HepG2 (cell line): Measurements from ENCODE around the gene REM2. TPM values are rescaled to one million over a fixed set of nuclear protein-coding genes. Genes with fewer than 3 reads are reported as not detected.
A peak's percentile ranks its signal among the peaks of the same experiment; 100 is the strongest.

Experiments
- ATAC-seq: fragments of 200-7000 bp; cut with Tn5 transposase; 3 replicates; pipeline ENCODE4 v1.9.1; 2020; ENCODE audit warnings: mild to moderate bottlenecking, moderate library complexity
- BruUV-seq: library from RNA; stranded (reverse); fragments of 400-500 nt; replicated peaks from 2 replicates; lab custom pipeline; 2021; lab: Mats Ljungman, UMichigan
- CTCF ChIA-PET: fragments of 300-600 bp; formaldehyde crosslinking; extraction: SDS; loops from one replicate; lab custom pipeline; 2021; ENCODE audit warnings: low total read pairs, inconsistent platforms, low intra/inter-chr PET ratio; lab: Yijun Ruan, JAX
- POLR2A ChIA-PET: fragments of 350-600 bp; sonication (Branson Sonifier 250); formaldehyde crosslinking; loops from one replicate; lab custom pipeline; 2020; ENCODE audit warnings: antibody characterized with exemption, inconsistent platforms; lab: Yijun Ruan, JAX
- DNase-seq: peaks from one replicate; pipeline ENCODE4 v3.0.0-alpha.2; 2015; ENCODE audit warnings: low spot score
- FAIRE-seq: peaks from 3 replicates; lab custom pipeline; 2011; peaks lifted over from hg19 to GRCh38; lab: Jason Lieb, UNC
- H2AFZ ChIP-seq: one replicate; pipeline ENCODE4 v1.6.1; 2011; ENCODE audit warnings: low read length, inconsistent platforms
- H3K27ac ChIP-seq: fragments of 300-600 bp; 3 replicates; pipeline ENCODE4 v1.8.0; 2011; ENCODE audit warnings: mixed run types, mild to moderate bottlenecking, mixed read lengths, low read length, inconsistent platforms; ENCODE audit not compliant: insufficient read depth; ENCODE audit errors: extremely low read length
- H3K27me3 ChIP-seq, 2 experiments: fragments of 200-600 bp in 1 of 2; 2 replicates in 1 of 2; 3 replicates in 1 of 2; pipeline versions ENCODE4 v1.6.0 to v1.8.0; 2011; ENCODE audit warnings: low read length in 2 of 2, mild to moderate bottlenecking in 2 of 2, moderate library complexity in 2 of 2, inconsistent platforms in 1 of 2; ENCODE audit not compliant: insufficient read depth in 2 of 2, control insufficient read depth in 1 of 2
- H3K36me3 ChIP-seq, 2 experiments: fragments of 200-600 bp in 1 of 2; replicated peaks in 1 of 2; 2 replicates in 1 of 2; 3 replicates in 1 of 2; pipeline versions ENCODE4 v1.5.1 to v1.8.0; 2011; ENCODE audit warnings: low read length in 2 of 2, inconsistent platforms in 1 of 2; ENCODE audit not compliant: insufficient read depth in 2 of 2, control insufficient read depth in 1 of 2
- H3K4me1 ChIP-seq: 2 replicates; pipeline ENCODE4 v1.5.1; 2012; ENCODE audit warnings: low read length, inconsistent platforms; ENCODE audit not compliant: insufficient read depth
- H3K4me2 ChIP-seq: 2 replicates; pipeline ENCODE4 v1.6.0; 2011; ENCODE audit warnings: low read depth, low read length, inconsistent platforms
- H3K4me3 ChIP-seq, 3 experiments: fragments of 200-600 bp in 1 of 3; sonication (generic), shearing (Covaris generic) in 1 of 3; replicated peaks in 1 of 3; 2 replicates each; pipeline ENCODE4 v1.5.1; 2011 to 2016; ENCODE audit warnings: low read length in 3 of 3, inconsistent platforms in 2 of 3, low read depth in 2 of 3, mild to moderate bottlenecking in 2 of 3, control low read depth in 1 of 3, mixed read lengths in 1 of 3; ENCODE audit not compliant: insufficient read depth in 1 of 3
- H3K79me2 ChIP-seq: one replicate; pipeline ENCODE4 v1.6.1; 2011; ENCODE audit warnings: low read length, inconsistent platforms; ENCODE audit not compliant: insufficient read depth
- H3K9ac ChIP-seq: 2 replicates; pipeline ENCODE4 v1.6.0; 2011; ENCODE audit warnings: mild to moderate bottlenecking, low read depth, low read length, inconsistent platforms; ENCODE audit not compliant: insufficient read depth
- H3K9me3 ChIP-seq: 2 replicates; pipeline ENCODE4 v1.5.1; 2012; ENCODE audit warnings: mild to moderate bottlenecking, low read length
- H4K20me1 ChIP-seq: 2 replicates; pipeline ENCODE4 v1.6.0; 2011; ENCODE audit warnings: inconsistent platforms, mild to moderate bottlenecking, low read length, moderate library complexity; ENCODE audit not compliant: insufficient read depth
- ASH2L ChIP-seq: fragments of 300-600, 200-600 bp; sonication (generic); IDR thresholded peaks from 2 replicates; pipeline ENCODE4 v1.7.0; 2017; ENCODE audit warnings: low read depth, mild to moderate bottlenecking, moderate library complexity, mixed read lengths, low read length; ENCODE audit not compliant: insufficient read length
- ATAD3A ChIP-seq: sonication (generic); formaldehyde crosslinking; IDR thresholded peaks from 2 replicates; pipeline ENCODE4 v1.4.0; 2020; ENCODE audit warnings: missing genetic modification reagents
- CENPX ChIP-seq: sonication (generic); formaldehyde crosslinking; IDR thresholded peaks from 2 replicates; pipeline ENCODE4 v1.9.0; 2021; ENCODE audit warnings: mild to moderate bottlenecking, missing genetic modification reagents, moderate library complexity
- GMEB2 ChIP-seq: IDR thresholded peaks from 2 replicates; pipeline ENCODE4 v1.6.1; 2016; ENCODE audit warnings: missing biosample characterization, missing genetic modification reagents, low read depth
- HBP1 ChIP-seq: IDR thresholded peaks from 2 replicates; pipeline ENCODE4 v1.6.1; 2016; ENCODE audit warnings: low read depth, control low read depth
- SPEN ChIP-seq: sonication (generic); formaldehyde crosslinking; IDR thresholded peaks from 2 replicates; pipeline ENCODE4 v1.5.1; 2020; ENCODE audit warnings: low read depth, mild to moderate bottlenecking, missing genetic modification reagents
- ZNF230 ChIP-seq: sonication (generic); formaldehyde crosslinking; IDR thresholded peaks from 2 replicates; pipeline ENCODE4 v1.4.0; 2020; ENCODE audit warnings: mild to moderate bottlenecking, missing genetic modification reagents
- ZNF724P ChIP-seq: sonication (generic); formaldehyde crosslinking; IDR thresholded peaks from 2 replicates; pipeline ENCODE4 v1.8.0; 2022; ENCODE audit warnings: missing genetic modification reagents, borderline replicate concordance
- WGBS: methylation state at CpG from one replicate; pipeline ENCODE4 v1.1.6; 2017; ENCODE audit warnings: low lambda C conversion rate; 5-methylcytosine and 5-hydroxymethylcytosine counted together
- in situ Hi-C: cut with HindIII; loops from 2 replicates; pipeline ENCODE4 v1.10.0; 2017; ENCODE audit warnings: low pct_unique_long_range_greater_than_20kb; ENCODE audit not compliant: extremely low pct_ligation_motif_present
- intact Hi-C: fragments of 100-400 bp; cut with micrococcal nuclease; formaldehyde crosslinking; loops from one replicate; pipeline ENCODE4 v1.10.0; 2022; ENCODE audit not compliant: unreplicated experiment
- polyA plus RNA-seq, 8 experiments: library from polyadenylated mRNA; depleted of rRNA in 3 of 8; stranded (reverse) in 7 of 8; unstranded in 1 of 8; fragments of >200 nt; fragmentation: Illumina TruSeq in 4 of 8; extraction: Trizol in 4 of 8; gene quantifications; 2 replicates each; pipeline versions ENCODE4 v1.2.1 to v1.2.3, GENCODE V29; 2011 to 2016; ENCODE audit warnings: low read depth in 4 of 8, missing spikeins in 1 of 8, mixed read lengths in 1 of 8; ENCODE audit not compliant: insufficient read depth in 1 of 8
- total RNA-seq, 5 experiments: library from RNA; depleted of rRNA; stranded (reverse); fragments of >200 nt; fragmentation: Illumina TruSeq; extraction: Trizol; gene quantifications; 2 replicates each; pipeline ENCODE4 v1.2.3, GENCODE V29; 2016; ENCODE audit warnings: low read depth in 1 of 5

The REM2 gene
- total and polyA plus RNA-seq, 2 of the 13 experiments (the other 11 are each of a cell fraction or from before 2014, with no cell fraction given): 0.20 TPM; not detected in 1

- TF ChIP-seq ZNF230 (CRISPR knock-in tag): 0 out of 2 replicates have a peak, but pooled peaks have one; percentile 21
- 0 out of 2 replicates have a peak, but pooled peaks have one; percentile 19 for TF ChIP-seq ZNF724P (CRISPR knock-in tag)
These were observed 27.9 kb upstream of the REM2 start (continued) for GRCh38 chr14:22854963-22855724.

GRCh38 chr14:22856428-22856827, 26.6 kb upstream of the REM2 start:
- Histone ChIP-seq H2AFZ (no peak overlapping the region), H3K9ac (no peak overlapping the region), H3K27ac (no peak overlapping the region), H3K4me1 (peaks cover 42% of the 10 kb centered on the region), H3K4me3 (no peak overlapping the region), H4K20me1 (no peaks in the 10 kb centered on the region), H3K79me2 (no peaks in the 10 kb centered on the region), H3K4me2 (no peak overlapping the region), H3K36me3 (no peaks in the 10 kb centered on the region), H3K9me3 (no peaks in the 10 kb centered on the region), H3K27me3 (peaks cover under 1 to 4% of the 10 kb centered on the region in 2 experiments; a peak in 2 of 5 replicates)
- in situ Hi-C loops: loop anchor here (10.0 kb wide), 1 partner anchor 82 kb away; no protein-coding TSS in a partner anchor
- intact Hi-C loops: no loop called here
- FAIRE-seq: no peak
- WGBS: 79% methylated on average over 5 of the region's 5 CpGs
- TF ChIP-seq ATAD3A (CRISPR knock-in tag): no peak
- TF ChIP-seq CENPX (CRISPR knock-in tag): no peak
- TF ChIP-seq HBP1 (CRISPR knock-in tag): no peak
- TF ChIP-seq SPEN (CRISPR knock-in tag): 0 out of 2 replicates have a peak, but pooled peaks have one; percentile 30
- no peak for TF ChIP-seq GMEB2
- TF ChIP-seq ASH2L: no peak
- ChIA-PET POLR2A (interaction anchor here (2.5 kb wide), 1 partner anchor 26 kb away, joined by 11 read pairs; the partner anchor contains the start of gene MRPL52), CTCF (no interaction called here)
- BruUV-seq: no TSS peak
- no peak for DNase-seq
- no peak for ATAC-seq
